Osteoblast (primary cell): Measurements from ENCODE around the gene NIPA2. TPM values are rescaled to one million over a fixed set of nuclear protein-coding genes. Genes with fewer than 3 reads are reported as not detected.

Source experiments
- DNase-seq: peaks from one replicate; pipeline ENCODE4 v3.0.0; 2011; ENCODE audit warnings: low spot score, mixed read lengths; ENCODE audit not compliant: insufficient read length; ENCODE audit errors: missing footprints
- H2AFZ ChIP-seq: 2 replicates; pipeline ENCODE4 v1.6.0; 2011; ENCODE audit warnings: mild to moderate bottlenecking, low read length
- H3K27ac ChIP-seq: 2 replicates; pipeline ENCODE4 v1.5.1; 2011; ENCODE audit warnings: mild to moderate bottlenecking, low read depth, low read length, moderate library complexity
- H3K27me3 ChIP-seq: 2 replicates; pipeline ENCODE4 v1.6.0; 2012; ENCODE audit warnings: mild to moderate bottlenecking, control low read depth, inconsistent platforms, low read length, moderate library complexity; ENCODE audit not compliant: insufficient read depth
- H3K36me3 ChIP-seq: 2 replicates; pipeline ENCODE4 v1.5.1; 2011; ENCODE audit warnings: mild to moderate bottlenecking, low read length, control low read depth, moderate library complexity; ENCODE audit not compliant: insufficient read depth
- H3K4me1 ChIP-seq: 2 replicates; pipeline ENCODE4 v1.5.1; 2011; ENCODE audit warnings: mild to moderate bottlenecking, low read length, control low read depth, moderate library complexity; ENCODE audit not compliant: insufficient read depth
- H3K4me2 ChIP-seq: 2 replicates; pipeline ENCODE4 v1.6.0; 2011; ENCODE audit warnings: mild to moderate bottlenecking, low read length; ENCODE audit not compliant: insufficient read depth
- H3K4me3 ChIP-seq: fragments of 200-600 bp; sonication (generic); 3 replicates; pipeline ENCODE4 v1.5.1; 2012; ENCODE audit warnings: mild to moderate bottlenecking, low read length, inconsistent platforms; ENCODE audit not compliant: insufficient read depth
- H3K79me2 ChIP-seq: 2 replicates; pipeline ENCODE4 v1.6.0; 2012; ENCODE audit warnings: mild to moderate bottlenecking, low read length, control low read depth, inconsistent platforms; ENCODE audit not compliant: insufficient read depth
- H3K9me3 ChIP-seq: 2 replicates; pipeline ENCODE4 v1.5.1; 2011; ENCODE audit warnings: low read depth, low read length, control low read depth
- H4K20me1 ChIP-seq: 2 replicates; pipeline ENCODE4 v1.6.0; 2012; ENCODE audit warnings: mild to moderate bottlenecking, low read length, control low read depth; ENCODE audit not compliant: insufficient read depth
- CTCF ChIP-seq: IDR thresholded peaks from 2 replicates; pipeline ENCODE4 v1.5.1; 2011; ENCODE audit warnings: mild to moderate bottlenecking, low read depth, low read length, moderate library complexity; ENCODE audit errors: extremely low read depth
- total RNA-seq: library from RNA; depleted of rRNA; stranded (reverse); fragments of >200 nt; gene quantifications from 2 replicates; pipeline ENCODE4 v1.2.3, GENCODE V29; 2012

The NIPA2 gene
- total RNA-seq, 1 donor = 50.3 TPM

- peaks cover 23% of the 10 kb centered on the region for H3K79me2 ChIP-seq
- no peak overlapping the region for H3K27ac ChIP-seq
- H3K27me3 ChIP-seq = no peaks in the 10 kb centered on the region
- peaks cover 68% of the 10 kb centered on the region for H3K36me3 ChIP-seq
- no peaks in the 10 kb centered on the region for H3K9me3 ChIP-seq
- no peak overlapping the region for H2AFZ ChIP-seq
- peaks cover 6% of the 10 kb centered on the region for H4K20me1 ChIP-seq
- no peak overlapping the region for H3K4me3 ChIP-seq
- no peak for TF ChIP-seq CTCF
- peak; percentile 42 for DNase-seq
- no peaks in the 10 kb centered on the region for H3K4me1 ChIP-seq
- no peak overlapping the region for H3K4me2 ChIP-seq
Measured at GRCh38 chr15:22866079-22866478, 27.6 kb downstream of the NIPA2 start.

DNA sequence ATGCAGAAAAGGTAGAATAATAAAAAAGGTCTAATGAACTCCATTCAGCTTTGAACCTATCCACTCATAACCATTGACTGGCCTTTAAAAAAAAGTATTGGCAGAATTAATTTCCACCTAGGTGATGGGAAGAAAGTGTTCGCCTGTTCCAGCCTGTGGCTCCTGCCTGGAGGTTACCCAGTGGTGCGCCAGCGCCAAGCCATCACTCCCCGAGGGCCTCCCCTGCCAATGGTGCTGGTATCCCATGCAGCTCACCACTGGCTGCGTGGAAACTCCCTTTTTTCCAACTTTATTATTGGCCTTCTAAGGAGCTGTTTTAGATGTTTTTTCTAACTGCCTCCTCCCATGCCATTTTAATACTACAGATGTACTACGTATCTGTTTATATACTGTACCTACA, 29.4 kb downstream of the NIPA2 start:
- TF ChIP-seq CTCF = no peak
- Histone ChIP-seq H3K27ac (no peak overlapping the region), H3K27me3 (no peaks in the 10 kb centered on the region), H3K36me3 (peaks cover 79% of the 10 kb centered on the region), H3K4me3 (no peak overlapping the region), H3K79me2 (peaks cover 23% of the 10 kb centered on the region), H4K20me1 (peaks cover 6% of the 10 kb centered on the region), H3K4me2 (no peak overlapping the region), H3K9me3 (no peaks in the 10 kb centered on the region), H2AFZ (no peak overlapping the region), H3K4me1 (peaks cover under 1% of the 10 kb centered on the region)
- no peak for DNase-seq

DNA sequence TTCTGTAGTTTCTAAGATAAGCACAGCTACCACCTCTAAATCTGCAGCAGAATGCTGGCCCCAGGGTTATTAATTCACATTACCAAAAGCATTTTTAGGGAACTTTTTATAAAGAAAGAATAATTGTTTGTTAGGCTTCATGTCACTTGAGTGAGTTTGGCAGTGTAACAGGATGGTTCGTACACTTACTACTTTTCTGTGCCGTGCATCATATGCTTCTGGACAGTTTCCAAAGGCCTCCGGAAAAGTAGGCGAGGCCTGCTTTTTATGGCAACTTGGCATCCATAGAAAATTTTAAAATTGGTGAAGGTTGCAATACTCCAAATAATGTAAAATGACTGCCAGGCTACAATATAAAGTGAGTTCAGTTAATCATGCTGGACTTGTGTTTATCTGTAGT, 30.0 kb downstream of the NIPA2 start:
- H3K4me1 ChIP-seq = peaks cover 6% of the 10 kb centered on the region
- peaks cover 82% of the 10 kb centered on the region for H3K36me3 ChIP-seq
- no peak overlapping the region for H3K4me3 ChIP-seq
- no peak for DNase-seq
- H3K27ac ChIP-seq = no peak overlapping the region
- H3K27me3 ChIP-seq = no peaks in the 10 kb centered on the region
- TF ChIP-seq CTCF = no peak
- peaks cover 17% of the 10 kb centered on the region for H3K79me2 ChIP-seq
- H4K20me1 ChIP-seq = peaks cover 6% of the 10 kb centered on the region
- no peak overlapping the region for H3K4me2 ChIP-seq
- H3K9me3 ChIP-seq = no peaks in the 10 kb centered on the region
- H2AFZ ChIP-seq = no peak overlapping the region

DNA sequence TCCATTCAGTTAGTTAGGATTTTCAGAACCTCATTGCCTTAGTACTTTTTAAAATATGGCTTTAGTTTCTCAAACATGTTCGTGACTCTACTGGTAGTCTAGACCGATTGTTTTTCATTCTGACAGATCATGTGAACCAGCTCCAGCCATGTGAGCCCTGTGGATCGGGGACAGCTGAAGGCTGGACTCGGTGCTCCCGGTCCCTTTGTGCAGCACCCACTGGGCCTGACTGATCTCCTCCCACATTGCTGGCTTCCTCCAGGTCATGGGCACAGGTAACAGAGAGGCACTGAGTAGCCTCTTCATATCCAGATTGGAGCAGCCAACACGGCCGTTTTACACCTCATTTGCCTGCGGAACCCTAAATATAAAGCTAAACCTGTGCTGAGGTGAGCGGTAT, 30.5 kb downstream of the NIPA2 start:
- TF ChIP-seq CTCF = no peak
- Histone ChIP-seq H3K27me3 (no peaks in the 10 kb centered on the region), H3K4me1 (peaks cover 6% of the 10 kb centered on the region), H3K79me2 (peaks cover 13% of the 10 kb centered on the region), H3K27ac (no peak overlapping the region), H2AFZ (no peak overlapping the region), H4K20me1 (peaks cover 6% of the 10 kb centered on the region), H3K9me3 (no peaks in the 10 kb centered on the region), H3K4me2 (no peak overlapping the region), H3K36me3 (peaks cover 81% of the 10 kb centered on the region), H3K4me3 (no peak overlapping the region)
- DNase-seq = no peak
